Mesenchymal stem cell (in vitro differentiated cells and primary cell): ENCODE data around the gene KIF6.
A peak's percentile ranks its signal among the peaks of the same experiment; 100 is the strongest.

Experiments
- DNase-seq: peaks from one replicate; pipeline ENCODE4 v3.0.0-alpha.2; 2013
- H2AFZ ChIP-seq: one replicate; pipeline ENCODE4 v1.6.1; 2013; ENCODE audit warnings: low read depth, mild to moderate bottlenecking, control low read depth, inconsistent platforms, low read length, moderate library complexity
- H2AK5ac ChIP-seq: 2 replicates; pipeline ENCODE4 v1.6.1; 2013; ENCODE audit warnings: low read length, moderate library complexity, mild to moderate bottlenecking, inconsistent platforms; ENCODE audit not compliant: severe bottlenecking
- H2BK120ac ChIP-seq: one replicate; pipeline ENCODE4 v1.6.1; 2013; ENCODE audit warnings: low read depth, mild to moderate bottlenecking, inconsistent platforms, low read length, moderate library complexity
- H2BK12ac ChIP-seq, 2 experiments: one replicate each; pipeline ENCODE4 v1.6.1; 2013; ENCODE audit warnings: inconsistent platforms in 2 of 2, low read length in 2 of 2, mild to moderate bottlenecking in 2 of 2, moderate library complexity in 2 of 2, control low read depth in 1 of 2
- H2BK15ac ChIP-seq: one replicate; pipeline ENCODE4 v1.6.1; 2013; ENCODE audit warnings: mild to moderate bottlenecking, low read depth, inconsistent platforms; ENCODE audit not compliant: poor library complexity, severe bottlenecking
- H2BK5ac ChIP-seq: 2 replicates; pipeline ENCODE4 v1.6.1; 2013; ENCODE audit warnings: low read depth, mild to moderate bottlenecking, low read length, control low read depth, inconsistent platforms; ENCODE audit not compliant: poor library complexity, severe bottlenecking
- H3K14ac ChIP-seq, 2 experiments: one replicate each; pipeline ENCODE4 v1.6.1; 2013; ENCODE audit warnings: inconsistent platforms in 2 of 2, low read length in 2 of 2, control low read depth in 1 of 2, mild to moderate bottlenecking in 1 of 2, moderate library complexity in 1 of 2
- H3K18ac ChIP-seq, 2 experiments: one replicate each; pipeline ENCODE4 v1.6.1; 2013; ENCODE audit warnings: inconsistent platforms in 2 of 2, low read length in 2 of 2, control low read depth in 1 of 2, low read depth in 1 of 2, mild to moderate bottlenecking in 1 of 2
- H3K23ac ChIP-seq, 2 experiments: one replicate each; pipeline ENCODE4 v1.6.1; 2013; ENCODE audit warnings: inconsistent platforms in 2 of 2, low read length in 2 of 2, mild to moderate bottlenecking in 2 of 2, moderate library complexity in 2 of 2, control low read depth in 1 of 2
- H3K27ac ChIP-seq: 2 replicates; pipeline ENCODE4 v1.5.1; 2013; ENCODE audit warnings: mild to moderate bottlenecking, moderate library complexity, low read length, control low read depth, inconsistent platforms; ENCODE audit not compliant: poor library complexity, severe bottlenecking
- H3K27me3 ChIP-seq, 2 experiments: 2 replicates each; pipeline versions ENCODE4 v1.6.1 to v1.7.0; 2013; ENCODE audit warnings: low read length in 2 of 2, mild to moderate bottlenecking in 2 of 2, moderate library complexity in 2 of 2, control low read depth in 1 of 2, inconsistent platforms in 1 of 2; ENCODE audit not compliant: control insufficient read depth in 1 of 2, insufficient read depth in 1 of 2
- H3K36me3 ChIP-seq, 2 experiments: 2 replicates each; pipeline versions ENCODE4 v1.6.1 to v1.7.0; 2013; ENCODE audit warnings: low read length in 2 of 2, control low read depth in 1 of 2, inconsistent platforms in 1 of 2, low read depth in 1 of 2, mild to moderate bottlenecking in 1 of 2; ENCODE audit not compliant: insufficient read depth in 2 of 2, control insufficient read depth in 1 of 2
- H3K4ac ChIP-seq, 2 experiments: one replicate each; pipeline ENCODE4 v1.6.1; 2013; ENCODE audit warnings: inconsistent platforms in 2 of 2, low read length in 2 of 2, mild to moderate bottlenecking in 2 of 2, moderate library complexity in 2 of 2, control low read depth in 1 of 2, low read depth in 1 of 2
- H3K4me1 ChIP-seq: 2 replicates; pipeline ENCODE4 v1.6.1; 2013; ENCODE audit warnings: low read depth, low read length, control low read depth; ENCODE audit not compliant: control insufficient read depth, insufficient read depth
- H3K4me2 ChIP-seq: 2 replicates; pipeline ENCODE4 v1.6.1; 2013; ENCODE audit warnings: low read length, mild to moderate bottlenecking, inconsistent platforms; ENCODE audit not compliant: poor library complexity, severe bottlenecking
- H3K4me3 ChIP-seq, 2 experiments: 2 replicates each; pipeline versions ENCODE4 v1.5.1 to v1.7.0; 2013; ENCODE audit warnings: low read length in 2 of 2, mild to moderate bottlenecking in 2 of 2, control low read depth in 1 of 2, low read depth in 1 of 2; ENCODE audit not compliant: insufficient read depth in 1 of 2
- H3K79me1 ChIP-seq: replicated peaks from 2 replicates; pipeline ENCODE4 v1.6.1; 2013; ENCODE audit warnings: mild to moderate bottlenecking, control low read depth, low read length, inconsistent platforms; ENCODE audit not compliant: poor library complexity, severe bottlenecking
- H3K9ac ChIP-seq: 2 replicates; pipeline ENCODE4 v1.7.0; 2013; ENCODE audit warnings: mild to moderate bottlenecking, low read length, moderate library complexity
- H3K9me3 ChIP-seq: 2 replicates; pipeline ENCODE4 v1.7.0; 2013; ENCODE audit warnings: mild to moderate bottlenecking, low read length; ENCODE audit not compliant: control insufficient read depth
- H4K8ac ChIP-seq: one replicate; pipeline ENCODE4 v1.6.1; 2013; ENCODE audit warnings: inconsistent platforms, mild to moderate bottlenecking, low read length, moderate library complexity
- H4K91ac ChIP-seq: one replicate; pipeline ENCODE4 v1.6.1; 2013; ENCODE audit warnings: mild to moderate bottlenecking, low read length, inconsistent platforms
- WGBS: methylation state at CpG from one replicate; pipeline ENCODE4 v1.1.7; 2013; ENCODE audit warnings: mixed read lengths; 5-methylcytosine and 5-hydroxymethylcytosine counted together

KIF6 gene

DNA sequence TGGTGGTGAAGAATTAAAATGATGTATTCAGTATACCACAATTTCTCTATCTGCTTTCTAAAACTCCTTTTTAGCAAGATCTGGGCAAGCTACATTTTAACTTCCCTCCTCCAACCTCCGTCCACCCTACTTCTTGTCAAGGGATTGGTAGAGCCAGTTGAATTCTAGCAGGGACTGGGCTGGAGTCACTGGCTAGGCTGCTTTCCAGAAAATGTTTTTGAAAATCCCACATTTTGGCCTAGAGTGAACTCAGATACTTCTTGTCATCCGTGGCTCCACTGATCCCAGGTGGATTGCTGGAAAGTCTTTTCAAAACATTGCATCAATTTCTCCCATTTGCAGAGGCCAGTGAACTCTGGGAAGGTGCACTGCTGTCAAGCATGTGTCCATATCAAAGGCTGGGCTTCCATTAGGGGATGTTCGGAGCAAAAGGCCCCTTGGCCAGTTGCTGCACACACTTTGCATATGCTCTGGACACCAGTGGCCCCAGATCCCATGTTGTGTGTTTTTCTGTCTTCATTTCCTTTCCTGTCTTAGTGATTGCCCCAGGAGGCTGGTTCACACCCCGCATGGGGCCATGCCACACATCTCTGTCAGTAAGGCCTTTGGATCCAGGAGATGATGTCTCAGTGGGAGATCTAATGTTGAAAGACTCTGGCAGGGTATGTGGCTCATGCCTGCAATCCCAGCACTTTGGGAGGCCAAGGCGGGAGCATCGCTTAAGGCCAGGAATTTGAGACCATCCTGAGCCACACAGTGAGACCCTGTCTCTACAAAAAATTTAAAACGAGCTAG, 391.4 kb downstream of the KIF6 start:
- Histone ChIP-seq H2AK5ac (no peak overlapping the region), H2AFZ (no peak overlapping the region), H2BK12ac (peak overlapping the region in 1 of 2 experiments; percentile 25), H2BK120ac (no peak overlapping the region), H3K36me3 (no peaks in the 10 kb centered on the region), H3K4ac (no peak overlapping the region), H3K4me3 (no peak overlapping the region), H3K9ac (no peak overlapping the region), H3K23ac (no peak overlapping the region), H3K79me1 (no peaks in the 10 kb centered on the region), H3K27ac (no peak overlapping the region), H2BK5ac (no peak overlapping the region), H3K18ac (no peak overlapping the region), H3K4me2 (no peak overlapping the region), H4K8ac (no peak overlapping the region), H3K14ac (no peak overlapping the region), H3K4me1 (peaks cover 2% of the 10 kb centered on the region), H4K91ac (no peak overlapping the region), H3K9me3 (no peaks in the 10 kb centered on the region), H3K27me3 (peaks cover 26 to 46% of the 10 kb centered on the region in 2 experiments), H2BK15ac (no peak overlapping the region)
- WGBS, result 83% methylated on average over 7 of the region's 7 CpGs
- no peak for DNase-seq

DNA sequence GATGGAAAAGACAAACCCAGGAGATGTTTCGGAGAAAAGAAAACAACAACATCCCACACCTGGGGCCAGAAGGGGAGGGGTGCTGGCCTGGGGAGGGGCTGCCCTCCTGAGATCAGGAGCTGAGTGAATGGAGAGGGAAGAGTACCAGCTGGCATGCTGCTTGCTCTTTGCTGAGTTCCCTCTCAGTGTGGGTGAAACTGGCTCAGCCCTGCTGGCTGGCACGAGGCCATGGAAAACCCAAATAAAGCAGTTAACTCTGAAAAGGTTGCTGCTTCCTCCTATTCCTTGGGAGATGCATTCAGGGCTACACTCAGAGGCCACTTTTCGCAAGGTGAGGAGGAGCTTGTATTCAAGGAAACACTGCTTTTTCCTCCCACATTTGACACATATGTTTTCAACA, 394.7 kb downstream of the KIF6 start:
- Histone ChIP-seq H3K79me1 (no peaks in the 10 kb centered on the region), H3K23ac (peak overlapping the region in 1 of 2 experiments; percentile 47), H3K18ac (no peak overlapping the region), H2BK12ac (no peak overlapping the region), H3K9ac (no peak overlapping the region), H3K27ac (no peak overlapping the region), H3K9me3 (no peaks in the 10 kb centered on the region), H3K4me2 (no peak overlapping the region), H3K4me1 (no peaks in the 10 kb centered on the region), H2BK5ac (no peak overlapping the region), H3K4ac (no peak overlapping the region), H2BK15ac (no peak overlapping the region), H3K4me3 (no peak overlapping the region), H4K91ac (no peak overlapping the region), H2BK120ac (no peak overlapping the region), H3K36me3 (no peaks in the 10 kb centered on the region), H4K8ac (no peak overlapping the region), H3K14ac (no peak overlapping the region), H2AK5ac (no peak overlapping the region), H3K27me3 (peaks cover 36 to 69% of the 10 kb centered on the region in 2 experiments), H2AFZ (no peak overlapping the region)
- DNase-seq, result no peak
- 90% methylated on average over 3 of the region's 3 CpGs for WGBS

DNA sequence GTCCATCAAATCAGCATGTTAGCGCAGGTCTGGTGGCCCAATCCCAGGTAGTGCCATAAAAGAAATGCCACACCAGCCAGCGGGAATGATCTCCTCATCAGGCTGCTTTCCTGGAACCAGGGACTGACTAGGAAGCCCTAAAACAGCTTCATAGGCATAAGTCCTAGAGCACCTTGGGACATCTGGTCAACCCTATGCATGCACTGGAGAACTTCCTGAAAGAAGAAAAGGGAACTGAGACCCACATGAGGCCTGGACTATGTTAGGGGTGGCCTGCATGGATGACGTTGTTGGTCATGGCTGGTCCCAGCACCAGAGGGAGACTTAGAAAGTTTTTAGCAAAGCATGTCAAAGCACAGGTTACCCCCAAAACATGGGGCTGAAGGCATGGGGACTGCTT, 395.2 kb downstream of the KIF6 start:
- Histone ChIP-seq H3K18ac (no peak overlapping the region), H2BK15ac (no peak overlapping the region), H3K9ac (no peak overlapping the region), H2BK5ac (no peak overlapping the region), H2AFZ (no peak overlapping the region), H3K27me3 (peaks cover 36 to 69% of the 10 kb centered on the region in 2 experiments), H3K14ac (no peak overlapping the region), H3K23ac (no peak overlapping the region), H2AK5ac (no peak overlapping the region), H3K4me3 (no peak overlapping the region), H3K27ac (no peak overlapping the region), H4K91ac (no peak overlapping the region), H2BK12ac (no peak overlapping the region), H3K4me2 (no peak overlapping the region), H2BK120ac (no peak overlapping the region), H3K4me1 (no peaks in the 10 kb centered on the region), H3K9me3 (no peaks in the 10 kb centered on the region), H4K8ac (no peak overlapping the region), H3K79me1 (no peaks in the 10 kb centered on the region), H3K36me3 (no peaks in the 10 kb centered on the region), H3K4ac (no peak overlapping the region)
- DNase-seq, result no peak
- 89% methylated on average over 3 of the region's 3 CpGs for WGBS

DNA sequence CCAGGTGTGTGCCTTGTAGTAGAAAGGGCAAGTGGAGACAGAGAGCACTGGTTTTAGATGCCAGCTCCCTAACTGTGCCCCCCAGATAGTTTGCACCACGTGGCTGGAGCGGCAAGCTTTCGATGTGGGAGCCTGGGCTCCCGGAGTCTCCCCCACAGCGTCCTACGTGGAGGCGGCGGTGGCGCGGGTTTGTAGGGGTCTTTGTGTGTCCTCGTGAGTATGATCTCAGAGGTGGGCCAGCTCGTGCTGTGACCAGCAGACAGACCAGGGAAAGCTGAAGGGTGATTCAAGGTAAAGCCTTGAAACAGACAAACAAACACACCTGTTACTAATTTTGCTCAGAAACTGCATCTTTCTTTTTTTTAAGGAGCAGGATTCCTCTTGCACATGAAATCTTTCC, 397.1 kb downstream of the KIF6 start:
- H3K23ac ChIP-seq, result no peak overlapping the region
- no peak overlapping the region for H3K9ac ChIP-seq
- H3K14ac ChIP-seq, result no peak overlapping the region
- H2AK5ac ChIP-seq, result no peak overlapping the region
- H2BK12ac ChIP-seq, result no peak overlapping the region
- no peak overlapping the region for H3K4me3 ChIP-seq
- no peak overlapping the region for H2AFZ ChIP-seq
- no peak for DNase-seq
- no peak overlapping the region for H3K27ac ChIP-seq
- H2BK15ac ChIP-seq, result no peak overlapping the region
- H2BK5ac ChIP-seq, result no peak overlapping the region
- no peak overlapping the region for H3K18ac ChIP-seq
- WGBS, result 84% methylated on average over 11 of the region's 12 CpGs
- no peaks in the 10 kb centered on the region for H3K36me3 ChIP-seq
- peaks cover 28 to 75% of the 10 kb centered on the region in 2 experiments for H3K27me3 ChIP-seq
- no peaks in the 10 kb centered on the region for H3K79me1 ChIP-seq
- H3K4ac ChIP-seq, result no peak overlapping the region
- H3K4me2 ChIP-seq, result no peak overlapping the region
- no peak overlapping the region for H4K91ac ChIP-seq
- H2BK120ac ChIP-seq, result no peak overlapping the region
- no peaks in the 10 kb centered on the region for H3K9me3 ChIP-seq
- no peak overlapping the region for H4K8ac ChIP-seq
- no peaks in the 10 kb centered on the region for H3K4me1 ChIP-seq
